ENCODE data around the gene KIF1A. TPM values are rescaled to one million over a fixed set of nuclear protein-coding genes. Genes with fewer than 3 reads are reported as not detected.

KIF1A gene
- total RNA-seq, 1 experiment from 2014 or later = not detected

GRCh38 chr2:240760576-240761246 lies 59.3 kb downstream of the KIF1A start:
- intact Hi-C loops (cut with micrococcal nuclease; ENCODE audit: unreplicated experiment) = no loop called here

GRCh38 chr2:240760121-240760520 lies 59.9 kb downstream of the KIF1A start:
- H3K4me2 ChIP-seq = no peak overlapping the region
- H3K4me3 ChIP-seq = no peak overlapping the region
- no peaks in the 10 kb centered on the region; the same call in 1 of the 2 replicates for H4K20me1 ChIP-seq (ENCODE audit: insufficient read depth)
- H3K9me2 ChIP-seq (ENCODE audit: insufficient read depth) = no peaks in the 10 kb centered on the region
- CTCF ChIA-PET = no interaction called here
- POLR2A ChIA-PET (ENCODE audit: unreplicated experiment) = no interaction called here
- intact Hi-C loops (cut with micrococcal nuclease; ENCODE audit: unreplicated experiment) = no loop called here
- H3F3A ChIP-seq (ENCODE audit: insufficient read depth, low read depth) = no peaks in the 10 kb centered on the region
- TF ChIP-seq CTCF (conservative IDR thresholded peaks at IDR 0.05) (no peak), EZH2 (IDR thresholded peaks at IDR 0.05; ENCODE audit: low read depth) (no peak)
- no peak for DNase-seq
- H3K4me1 ChIP-seq (replicated peaks; ENCODE audit: insufficient read depth) = no peaks in the 10 kb centered on the region
- no peak overlapping the region for H3K27ac ChIP-seq
- H2AFZ ChIP-seq = no peak overlapping the region
- no peaks in the 10 kb centered on the region for H3K9me3 ChIP-seq (ENCODE audit: insufficient read depth, low read depth)
- no TSS peak for BruUV-seq (replicated peaks)
- H3K27me3 ChIP-seq (ENCODE audit: insufficient read depth, low read depth) = peaks cover 67% of the 10 kb centered on the region
- H3K36me3 ChIP-seq (ENCODE audit: low read depth) = no peaks in the 10 kb centered on the region
- no peaks in the 10 kb centered on the region for H3K79me2 ChIP-seq (ENCODE audit: low read depth)

More at GRCh38 chr2:240760576-240761246, 59.3 kb downstream of the KIF1A start:
- Histone ChIP-seq H2AFZ (no peak overlapping the region), H3K36me3 (ENCODE audit: low read depth) (no peaks in the 10 kb centered on the region), H3K79me2 (ENCODE audit: low read depth) (no peaks in the 10 kb centered on the region), H3F3A (ENCODE audit: insufficient read depth, low read depth) (no peaks in the 10 kb centered on the region), H3K4me1 (replicated peaks; ENCODE audit: insufficient read depth) (no peaks in the 10 kb centered on the region), H3K4me2 (no peak overlapping the region), H3K27me3 (ENCODE audit: insufficient read depth, low read depth) (peaks cover 70% of the 10 kb centered on the region), H3K27ac (no peak overlapping the region), H4K20me1 (ENCODE audit: insufficient read depth) (no peaks in the 10 kb centered on the region; the same call in 1 of the 2 replicates), H3K4me3 (no peak overlapping the region), H3K9me3 (ENCODE audit: insufficient read depth, low read depth) (no peaks in the 10 kb centered on the region), H3K9me2 (ENCODE audit: insufficient read depth) (no peaks in the 10 kb centered on the region)
- POLR2A ChIA-PET (ENCODE audit: unreplicated experiment) = no interaction called here
- no peak for DNase-seq
- TF ChIP-seq EZH2 (IDR thresholded peaks at IDR 0.05; ENCODE audit: low read depth) (no peak), CTCF (conservative IDR thresholded peaks at IDR 0.05) (no peak)
- BruUV-seq (replicated peaks) = no TSS peak
- CTCF ChIA-PET = no interaction called here

- no peaks in the 10 kb centered on the region; the same call in 1 of the 2 replicates for H4K20me1 ChIP-seq (ENCODE audit: insufficient read depth)
- no TSS peak for BruUV-seq (replicated peaks)
- ChIA-PET CTCF (no interaction called here), POLR2A (ENCODE audit: unreplicated experiment) (no interaction called here)
- intact Hi-C loops (cut with micrococcal nuclease; ENCODE audit: unreplicated experiment) = no loop called here
- no peak overlapping the region for H2AFZ ChIP-seq
- TF ChIP-seq CTCF (conservative IDR thresholded peaks at IDR 0.05) = no peak
- no peak overlapping the region for H3K4me3 ChIP-seq
- no peak overlapping the region for H3K27ac ChIP-seq
- H3K9me3 ChIP-seq (ENCODE audit: insufficient read depth, low read depth) = no peaks in the 10 kb centered on the region
- H3F3A ChIP-seq (ENCODE audit: insufficient read depth, low read depth) = no peaks in the 10 kb centered on the region
- H3K4me2 ChIP-seq = no peak overlapping the region
- no peaks in the 10 kb centered on the region for H3K9me2 ChIP-seq (ENCODE audit: insufficient read depth)
- H3K4me1 ChIP-seq (replicated peaks; ENCODE audit: insufficient read depth) = no peaks in the 10 kb centered on the region
- no peaks in the 10 kb centered on the region for H3K36me3 ChIP-seq (ENCODE audit: low read depth)
- DNase-seq = no peak
- H3K79me2 ChIP-seq (ENCODE audit: low read depth) = no peaks in the 10 kb centered on the region
- peaks cover 64% of the 10 kb centered on the region for H3K27me3 ChIP-seq (ENCODE audit: insufficient read depth, low read depth)
These were observed 60.6 kb downstream of the KIF1A start for GRCh38 chr2:240759459-240759858.
